K562 (cell line): ENCODE data around the gene FMC1. TPM values are rescaled to one million over a fixed set of nuclear protein-coding genes. Genes with fewer than 3 reads are reported as not detected.
A peak's percentile ranks its signal among the peaks of the same experiment; 100 is the strongest.

Experiments used
- ETV5 ChIP-seq: sonication (generic); formaldehyde crosslinking; IDR thresholded peaks from 2 replicates; pipeline ENCODE4 v1.4.0; 2020; ENCODE audit warnings: low read depth, mild to moderate bottlenecking, missing genetic modification reagents
- ILK ChIP-seq: fragments of 450-650 bp; IDR thresholded peaks from 2 replicates; pipeline ENCODE4 v1.6.1; 2016; ENCODE audit warnings: missing genetic modification characterization, low read depth, mild to moderate bottlenecking, missing compliant biosample characterization, moderate library complexity, borderline replicate concordance
- MED1 ChIP-seq: sonication (generic); formaldehyde crosslinking; IDR thresholded peaks from 2 replicates; pipeline ENCODE4 v1.8.1; 2023; ENCODE audit warnings: missing genetic modification reagents, borderline replicate concordance
- NR1H2 ChIP-seq: sonication (generic); formaldehyde crosslinking; IDR thresholded peaks from 2 replicates; pipeline ENCODE4 v1.4.0; 2020; ENCODE audit warnings: mild to moderate bottlenecking, missing genetic modification reagents
- RUNX1 ChIP-seq: sonication (generic); IDR thresholded peaks from 2 replicates; pipeline ENCODE4 v1.6.1; 2016; ENCODE audit warnings: antibody characterized with exemption, low read depth
- THRAP3 ChIP-seq: fragments of 450-650 bp; IDR thresholded peaks from 2 replicates; pipeline ENCODE4 v1.6.1; 2016; ENCODE audit warnings: mild to moderate bottlenecking, inconsistent platforms, borderline replicate concordance
- polyA plus RNA-seq, 8 experiments: library from polyadenylated mRNA; depleted of rRNA in 4 of 8; stranded (reverse) in 5 of 8; unstranded in 3 of 8; fragments of >200 nt; fragmentation: Nextera tagmentation in 2 of 8; fragmentation: Illumina TruSeq in 1 of 8; extraction: Ambion mirVana in 2 of 8; extraction: Trizol in 1 of 8; gene quantifications; 2 replicates each; pipeline versions ENCODE4 v1.2.1 to v1.2.3, GENCODE V29; 2011 to 2014; ENCODE audit warnings: inconsistent platforms in 1 of 8, missing spikeins in 1 of 8
- total RNA-seq, 7 experiments: library from RNA; depleted of rRNA in 6 of 7; stranded (reverse); fragments of >200 nt in 6 of 7; fragmentation: Illumina TruSeq in 2 of 7; extraction: Trizol in 2 of 7; gene quantifications; 2 replicates each; pipeline versions ENCODE4 v1.2.1 to v1.2.3, GENCODE V29; 2011 to 2021; ENCODE audit warnings: low replicate concordance in 1 of 7
- TF ChIP-seq, protein P1 (sequence below): fragments of 200-400 bp; formaldehyde crosslinking; IDR thresholded peaks from 2 replicates; pipeline ENCODE4 v1.6.1; 2017; ENCODE audit warnings: mild to moderate bottlenecking, low read depth, low read length, moderate library complexity
- TF ChIP-seq, protein P2 (sequence below): fragments of 250-450 bp; sonication (Bioruptor Pico); IDR thresholded peaks from 2 replicates; pipeline ENCODE4 v1.8.0; 2022; ENCODE audit warnings: inconsistent platforms, mild to moderate bottlenecking, moderate library complexity, borderline replicate concordance
- TF ChIP-seq, protein P3 (sequence below): fragments of 450-650 bp; IDR thresholded peaks from 2 replicates; pipeline ENCODE4 v1.6.1; 2016; ENCODE audit warnings: low read depth
- TF ChIP-seq, protein P4 (sequence below): fragments of 200-800 bp; sonication (Bioruptor generic); IDR thresholded peaks from 2 replicates; pipeline ENCODE4 v1.6.1; 2017; ENCODE audit warnings: missing genetic modification characterization, missing compliant biosample characterization

Gene FMC1
- total and polyA plus RNA-seq, 9 of the 15 experiments (the other 6 are each of a cell fraction or from before 2014, with no cell fraction given), result 14.0 to 116 (median 29.0) TPM

DNA sequence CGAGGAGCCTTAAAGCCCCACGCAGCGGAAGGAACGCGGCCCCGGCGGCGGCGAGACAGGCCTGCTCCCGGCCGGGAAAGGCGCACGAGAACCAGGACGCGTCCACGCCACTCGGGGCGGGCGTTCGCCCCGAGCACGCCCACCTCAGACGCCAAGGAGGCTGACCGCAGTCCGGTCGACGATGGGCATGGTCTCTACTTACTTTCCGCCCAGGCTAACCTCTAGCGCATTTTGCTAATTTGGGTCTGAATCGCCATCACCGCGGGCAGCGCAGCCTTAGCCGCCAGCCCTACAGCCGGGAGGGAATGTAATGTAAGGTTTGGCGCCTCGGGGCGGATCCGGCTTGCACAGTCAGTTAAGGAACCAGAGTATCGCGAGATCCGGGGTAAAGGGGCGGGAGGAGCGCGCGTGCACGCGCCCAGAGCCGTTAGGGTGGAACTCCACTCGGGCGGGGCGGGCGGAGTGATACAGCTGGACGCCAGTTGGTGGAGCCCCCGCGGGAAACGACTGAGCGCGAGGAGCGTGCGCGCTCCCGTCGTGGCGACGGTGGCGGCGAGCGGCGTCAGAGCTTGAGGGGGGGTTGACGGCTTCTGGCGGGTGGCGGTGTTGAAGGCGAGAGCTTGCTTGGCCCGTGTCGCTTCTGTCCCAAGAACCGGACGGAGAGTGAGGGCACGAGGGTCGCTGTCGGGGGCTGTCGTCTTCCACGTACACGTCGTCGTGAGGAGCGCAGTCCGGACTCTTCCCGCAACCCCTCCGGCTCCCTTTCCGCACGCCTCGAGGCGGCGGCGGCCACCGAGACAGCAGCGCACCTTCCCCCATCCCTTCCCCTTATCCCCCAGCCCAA lies 18.5 kb downstream of the FMC1 start, which contains the start of gene LUC7L2 (continued):
- TF ChIP-seq RUNX1 (peak; percentile 81; the same call in 1 of the 2 replicates), THRAP3 (no peak; the same call in 1 of the 2 replicates), ILK (no peak), MED1 (CRISPR knock-in tag) (no peak), NR1H2 (peak; percentile 96; the same call in 1 of the 2 replicates), ETV5 (peak; percentile 94)
- TF ChIP-seq, protein P1, sequence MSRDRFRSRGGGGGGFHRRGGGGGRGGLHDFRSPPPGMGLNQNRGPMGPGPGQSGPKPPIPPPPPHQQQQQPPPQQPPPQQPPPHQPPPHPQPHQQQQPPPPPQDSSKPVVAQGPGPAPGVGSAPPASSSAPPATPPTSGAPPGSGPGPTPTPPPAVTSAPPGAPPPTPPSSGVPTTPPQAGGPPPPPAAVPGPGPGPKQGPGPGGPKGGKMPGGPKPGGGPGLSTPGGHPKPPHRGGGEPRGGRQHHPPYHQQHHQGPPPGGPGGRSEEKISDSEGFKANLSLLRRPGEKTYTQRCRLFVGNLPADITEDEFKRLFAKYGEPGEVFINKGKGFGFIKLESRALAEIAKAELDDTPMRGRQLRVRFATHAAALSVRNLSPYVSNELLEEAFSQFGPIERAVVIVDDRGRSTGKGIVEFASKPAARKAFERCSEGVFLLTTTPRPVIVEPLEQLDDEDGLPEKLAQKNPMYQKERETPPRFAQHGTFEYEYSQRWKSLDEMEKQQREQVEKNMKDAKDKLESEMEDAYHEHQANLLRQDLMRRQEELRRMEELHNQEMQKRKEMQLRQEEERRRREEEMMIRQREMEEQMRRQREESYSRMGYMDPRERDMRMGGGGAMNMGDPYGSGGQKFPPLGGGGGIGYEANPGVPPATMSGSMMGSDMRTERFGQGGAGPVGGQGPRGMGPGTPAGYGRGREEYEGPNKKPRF, result no peak
- TF ChIP-seq, protein P2, sequence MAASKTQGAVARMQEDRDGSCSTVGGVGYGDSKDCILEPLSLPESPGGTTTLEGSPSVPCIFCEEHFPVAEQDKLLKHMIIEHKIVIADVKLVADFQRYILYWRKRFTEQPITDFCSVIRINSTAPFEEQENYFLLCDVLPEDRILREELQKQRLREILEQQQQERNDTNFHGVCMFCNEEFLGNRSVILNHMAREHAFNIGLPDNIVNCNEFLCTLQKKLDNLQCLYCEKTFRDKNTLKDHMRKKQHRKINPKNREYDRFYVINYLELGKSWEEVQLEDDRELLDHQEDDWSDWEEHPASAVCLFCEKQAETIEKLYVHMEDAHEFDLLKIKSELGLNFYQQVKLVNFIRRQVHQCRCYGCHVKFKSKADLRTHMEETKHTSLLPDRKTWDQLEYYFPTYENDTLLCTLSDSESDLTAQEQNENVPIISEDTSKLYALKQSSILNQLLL, result no peak
- TF ChIP-seq, protein P3, sequence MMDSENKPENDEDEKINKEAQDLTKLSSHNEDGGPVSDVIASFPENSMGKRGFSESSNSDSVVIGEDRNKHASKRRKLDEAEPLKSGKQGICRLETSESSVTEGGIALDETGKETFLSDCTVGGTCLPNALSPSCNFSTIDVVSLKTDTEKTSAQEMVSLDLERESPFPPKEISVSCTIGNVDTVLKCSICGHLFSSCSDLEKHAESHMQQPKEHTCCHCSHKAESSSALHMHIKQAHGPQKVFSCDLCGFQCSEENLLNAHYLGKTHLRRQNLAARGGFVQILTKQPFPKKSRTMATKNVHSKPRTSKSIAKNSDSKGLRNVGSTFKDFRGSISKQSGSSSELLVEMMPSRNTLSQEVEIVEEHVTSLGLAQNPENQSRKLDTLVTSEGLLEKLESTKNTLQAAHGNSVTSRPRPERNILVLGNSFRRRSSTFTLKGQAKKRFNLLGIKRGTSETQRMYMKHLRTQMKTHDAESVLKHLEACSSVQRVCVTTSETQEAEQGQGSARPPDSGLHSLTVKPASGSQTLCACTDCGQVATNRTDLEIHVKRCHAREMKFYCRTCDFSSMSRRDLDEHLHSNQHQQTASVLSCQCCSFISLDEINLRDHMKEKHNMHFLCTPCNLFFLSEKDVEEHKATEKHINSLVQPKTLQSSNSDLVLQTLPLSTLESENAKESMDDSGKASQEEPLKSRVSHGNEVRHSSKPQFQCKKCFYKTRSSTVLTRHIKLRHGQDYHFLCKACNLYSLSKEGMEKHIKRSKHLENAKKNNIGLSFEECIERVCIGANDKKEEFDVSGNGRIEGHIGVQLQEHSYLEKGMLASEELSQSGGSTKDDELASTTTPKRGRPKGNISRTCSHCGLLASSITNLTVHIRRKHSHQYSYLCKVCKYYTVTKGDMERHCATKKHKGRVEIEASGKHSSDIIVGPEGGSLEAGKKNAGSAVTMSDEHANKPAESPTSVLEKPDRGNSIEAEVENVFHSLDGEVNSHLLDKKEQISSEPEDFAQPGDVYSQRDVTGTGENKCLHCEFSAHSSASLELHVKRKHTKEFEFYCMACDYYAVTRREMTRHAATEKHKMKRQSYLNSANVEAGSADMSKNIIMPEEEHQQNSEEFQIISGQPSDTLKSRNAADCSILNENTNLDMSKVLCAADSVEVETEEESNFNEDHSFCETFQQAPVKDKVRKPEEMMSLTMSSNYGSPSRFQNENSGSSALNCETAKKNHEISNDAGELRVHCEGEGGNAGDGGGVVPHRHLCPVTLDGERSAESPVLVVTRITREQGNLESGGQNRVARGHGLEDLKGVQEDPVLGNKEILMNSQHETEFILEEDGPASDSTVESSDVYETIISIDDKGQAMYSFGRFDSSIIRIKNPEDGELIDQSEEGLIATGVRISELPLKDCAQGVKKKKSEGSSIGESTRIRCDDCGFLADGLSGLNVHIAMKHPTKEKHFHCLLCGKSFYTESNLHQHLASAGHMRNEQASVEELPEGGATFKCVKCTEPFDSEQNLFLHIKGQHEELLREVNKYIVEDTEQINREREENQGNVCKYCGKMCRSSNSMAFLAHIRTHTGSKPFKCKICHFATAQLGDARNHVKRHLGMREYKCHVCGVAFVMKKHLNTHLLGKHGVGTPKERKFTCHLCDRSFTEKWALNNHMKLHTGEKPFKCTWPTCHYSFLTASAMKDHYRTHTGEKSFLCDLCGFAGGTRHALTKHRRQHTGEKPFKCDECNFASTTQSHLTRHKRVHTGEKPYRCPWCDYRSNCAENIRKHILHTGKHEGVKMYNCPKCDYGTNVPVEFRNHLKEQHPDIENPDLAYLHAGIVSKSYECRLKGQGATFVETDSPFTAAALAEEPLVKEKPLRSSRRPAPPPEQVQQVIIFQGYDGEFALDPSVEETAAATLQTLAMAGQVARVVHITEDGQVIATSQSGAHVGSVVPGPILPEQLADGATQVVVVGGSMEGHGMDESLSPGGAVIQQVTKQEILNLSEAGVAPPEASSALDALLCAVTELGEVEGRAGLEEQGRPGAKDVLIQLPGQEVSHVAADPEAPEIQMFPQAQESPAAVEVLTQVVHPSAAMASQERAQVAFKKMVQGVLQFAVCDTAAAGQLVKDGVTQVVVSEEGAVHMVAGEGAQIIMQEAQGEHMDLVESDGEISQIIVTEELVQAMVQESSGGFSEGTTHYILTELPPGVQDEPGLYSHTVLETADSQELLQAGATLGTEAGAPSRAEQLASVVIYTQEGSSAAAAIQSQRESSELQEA, result no peak
- TF ChIP-seq, protein P4, sequence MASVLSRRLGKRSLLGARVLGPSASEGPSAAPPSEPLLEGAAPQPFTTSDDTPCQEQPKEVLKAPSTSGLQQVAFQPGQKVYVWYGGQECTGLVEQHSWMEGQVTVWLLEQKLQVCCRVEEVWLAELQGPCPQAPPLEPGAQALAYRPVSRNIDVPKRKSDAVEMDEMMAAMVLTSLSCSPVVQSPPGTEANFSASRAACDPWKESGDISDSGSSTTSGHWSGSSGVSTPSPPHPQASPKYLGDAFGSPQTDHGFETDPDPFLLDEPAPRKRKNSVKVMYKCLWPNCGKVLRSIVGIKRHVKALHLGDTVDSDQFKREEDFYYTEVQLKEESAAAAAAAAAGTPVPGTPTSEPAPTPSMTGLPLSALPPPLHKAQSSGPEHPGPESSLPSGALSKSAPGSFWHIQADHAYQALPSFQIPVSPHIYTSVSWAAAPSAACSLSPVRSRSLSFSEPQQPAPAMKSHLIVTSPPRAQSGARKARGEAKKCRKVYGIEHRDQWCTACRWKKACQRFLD (CRISPR knock-in tag), result peak; percentile 90; the same call in 1 of the 2 replicates
